Measurements from ENCODE around the gene CNOT8. TPM values are rescaled to one million over a fixed set of nuclear protein-coding genes. Genes with fewer than 3 reads are reported as not detected.

The CNOT8 gene
- polyA plus RNA-seq, 1 donor from 2014 or later: 146 TPM

DNA sequence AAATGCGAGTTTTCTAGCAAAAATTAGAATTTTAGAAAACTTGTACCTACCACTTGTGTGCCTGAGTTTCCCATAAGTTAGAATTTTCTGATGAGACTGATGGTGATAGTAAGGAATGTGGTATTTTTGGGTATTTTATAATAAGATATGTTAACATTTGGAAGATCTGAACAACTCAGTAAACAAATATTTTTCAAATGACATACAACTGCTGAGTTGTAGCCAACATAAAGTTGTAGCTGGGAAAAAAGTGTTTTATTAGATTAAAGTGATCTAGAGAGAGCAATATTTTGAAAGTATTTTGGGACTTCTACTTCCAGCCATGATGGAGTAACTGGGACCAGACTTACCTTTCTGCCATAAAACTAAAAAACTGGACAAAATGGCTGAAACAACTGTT is 41.6 kb downstream of the CNOT8 start:
- TF ChIP-seq RAD21 (conservative IDR thresholded peaks at IDR 0.05) (no peak), TAF1 (IDR thresholded peaks at IDR 0.05; ENCODE audit: low read depth) (no peak), EZH2 (IDR thresholded peaks at IDR 0.05; ENCODE audit: borderline replicate concordance, insufficient read depth, low read length, poor library complexity, severe bottlenecking) (no peak), EP300 (conservative IDR thresholded peaks at IDR 0.05; ENCODE audit: poor library complexity, severe bottlenecking) (no peak), MXI1 (conservative IDR thresholded peaks at IDR 0.05; ENCODE audit: poor library complexity, severe bottlenecking) (no peak), SMC3 (conservative IDR thresholded peaks at IDR 0.05; ENCODE audit: poor library complexity) (no peak), POLR2AphosphoS5 (IDR thresholded peaks at IDR 0.05) (no peak)
- TF ChIP-seq, protein P1, sequence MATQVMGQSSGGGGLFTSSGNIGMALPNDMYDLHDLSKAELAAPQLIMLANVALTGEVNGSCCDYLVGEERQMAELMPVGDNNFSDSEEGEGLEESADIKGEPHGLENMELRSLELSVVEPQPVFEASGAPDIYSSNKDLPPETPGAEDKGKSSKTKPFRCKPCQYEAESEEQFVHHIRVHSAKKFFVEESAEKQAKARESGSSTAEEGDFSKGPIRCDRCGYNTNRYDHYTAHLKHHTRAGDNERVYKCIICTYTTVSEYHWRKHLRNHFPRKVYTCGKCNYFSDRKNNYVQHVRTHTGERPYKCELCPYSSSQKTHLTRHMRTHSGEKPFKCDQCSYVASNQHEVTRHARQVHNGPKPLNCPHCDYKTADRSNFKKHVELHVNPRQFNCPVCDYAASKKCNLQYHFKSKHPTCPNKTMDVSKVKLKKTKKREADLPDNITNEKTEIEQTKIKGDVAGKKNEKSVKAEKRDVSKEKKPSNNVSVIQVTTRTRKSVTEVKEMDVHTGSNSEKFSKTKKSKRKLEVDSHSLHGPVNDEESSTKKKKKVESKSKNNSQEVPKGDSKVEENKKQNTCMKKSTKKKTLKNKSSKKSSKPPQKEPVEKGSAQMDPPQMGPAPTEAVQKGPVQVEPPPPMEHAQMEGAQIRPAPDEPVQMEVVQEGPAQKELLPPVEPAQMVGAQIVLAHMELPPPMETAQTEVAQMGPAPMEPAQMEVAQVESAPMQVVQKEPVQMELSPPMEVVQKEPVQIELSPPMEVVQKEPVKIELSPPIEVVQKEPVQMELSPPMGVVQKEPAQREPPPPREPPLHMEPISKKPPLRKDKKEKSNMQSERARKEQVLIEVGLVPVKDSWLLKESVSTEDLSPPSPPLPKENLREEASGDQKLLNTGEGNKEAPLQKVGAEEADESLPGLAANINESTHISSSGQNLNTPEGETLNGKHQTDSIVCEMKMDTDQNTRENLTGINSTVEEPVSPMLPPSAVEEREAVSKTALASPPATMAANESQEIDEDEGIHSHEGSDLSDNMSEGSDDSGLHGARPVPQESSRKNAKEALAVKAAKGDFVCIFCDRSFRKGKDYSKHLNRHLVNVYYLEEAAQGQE (IDR thresholded peaks at IDR 0.05; ENCODE audit: borderline replicate concordance): no peak
- TF ChIP-seq, protein P2, sequence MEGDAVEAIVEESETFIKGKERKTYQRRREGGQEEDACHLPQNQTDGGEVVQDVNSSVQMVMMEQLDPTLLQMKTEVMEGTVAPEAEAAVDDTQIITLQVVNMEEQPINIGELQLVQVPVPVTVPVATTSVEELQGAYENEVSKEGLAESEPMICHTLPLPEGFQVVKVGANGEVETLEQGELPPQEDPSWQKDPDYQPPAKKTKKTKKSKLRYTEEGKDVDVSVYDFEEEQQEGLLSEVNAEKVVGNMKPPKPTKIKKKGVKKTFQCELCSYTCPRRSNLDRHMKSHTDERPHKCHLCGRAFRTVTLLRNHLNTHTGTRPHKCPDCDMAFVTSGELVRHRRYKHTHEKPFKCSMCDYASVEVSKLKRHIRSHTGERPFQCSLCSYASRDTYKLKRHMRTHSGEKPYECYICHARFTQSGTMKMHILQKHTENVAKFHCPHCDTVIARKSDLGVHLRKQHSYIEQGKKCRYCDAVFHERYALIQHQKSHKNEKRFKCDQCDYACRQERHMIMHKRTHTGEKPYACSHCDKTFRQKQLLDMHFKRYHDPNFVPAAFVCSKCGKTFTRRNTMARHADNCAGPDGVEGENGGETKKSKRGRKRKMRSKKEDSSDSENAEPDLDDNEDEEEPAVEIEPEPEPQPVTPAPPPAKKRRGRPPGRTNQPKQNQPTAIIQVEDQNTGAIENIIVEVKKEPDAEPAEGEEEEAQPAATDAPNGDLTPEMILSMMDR (IDR thresholded peaks at IDR 0.05; ENCODE audit: poor library complexity, severe bottlenecking): no peak
- Histone ChIP-seq H2AFZ (ENCODE audit: low read depth, low read length) (no peak overlapping the region), H4K20me1 (ENCODE audit: insufficient read depth) (no peaks in the 10 kb centered on the region), H3K27me3 (ENCODE audit: insufficient read depth, low read depth, low read length) (no peaks in the 10 kb centered on the region), H3K36me3 (ENCODE audit: insufficient read depth, low read length) (peaks cover 5% of the 10 kb centered on the region), H3F3A (ENCODE audit: insufficient read depth, low read length, poor library complexity, severe bottlenecking) (no peaks in the 10 kb centered on the region), H3K4me2 (ENCODE audit: low read length) (no peak overlapping the region), H3K9ac (ENCODE audit: low read length) (no peak overlapping the region), H3K9me2 (ENCODE audit: insufficient read depth, low read length) (no peaks in the 10 kb centered on the region), H3K27ac (ENCODE audit: low read length) (no peak overlapping the region), H3K79me2 (replicated peaks; ENCODE audit: insufficient read depth, low read length) (no peaks in the 10 kb centered on the region), H3K4me3 (ENCODE audit: low read length) (no peak overlapping the region), H3K9me3 (ENCODE audit: low read length) (no peaks in the 10 kb centered on the region)

DNA sequence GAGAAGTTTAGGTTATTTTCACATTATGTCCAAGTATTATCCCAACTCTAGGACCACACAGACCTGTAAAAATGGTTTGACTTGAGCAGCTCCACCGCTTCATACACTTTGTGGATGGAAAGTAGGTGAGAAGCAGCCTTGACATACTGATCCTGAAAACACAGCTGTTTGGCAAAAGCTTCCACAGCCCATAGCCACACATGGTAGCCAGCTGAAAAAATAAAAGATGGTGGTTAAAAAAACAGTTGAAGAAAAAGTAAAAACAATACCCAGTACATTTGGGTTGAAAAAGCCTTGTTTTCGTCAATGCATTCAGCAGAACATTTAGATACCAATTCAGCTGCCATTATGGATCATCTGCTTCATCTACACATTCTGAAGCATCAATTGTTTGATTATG is 42.8 kb downstream of the CNOT8 start:
- Histone ChIP-seq H3K36me3 (ENCODE audit: insufficient read depth, low read length) (peaks cover 5% of the 10 kb centered on the region), H3F3A (ENCODE audit: insufficient read depth, low read length, poor library complexity, severe bottlenecking) (no peaks in the 10 kb centered on the region), H3K4me3 (ENCODE audit: low read length) (no peak overlapping the region), H3K79me2 (replicated peaks; ENCODE audit: insufficient read depth, low read length) (no peaks in the 10 kb centered on the region), H3K9ac (ENCODE audit: low read length) (no peak overlapping the region), H2AFZ (ENCODE audit: low read depth, low read length) (no peak overlapping the region), H3K4me2 (ENCODE audit: low read length) (no peak overlapping the region), H3K9me2 (ENCODE audit: insufficient read depth, low read length) (no peaks in the 10 kb centered on the region), H3K27me3 (ENCODE audit: insufficient read depth, low read depth, low read length) (no peaks in the 10 kb centered on the region), H4K20me1 (ENCODE audit: insufficient read depth) (no peaks in the 10 kb centered on the region), H3K9me3 (ENCODE audit: low read length) (no peaks in the 10 kb centered on the region), H3K27ac (ENCODE audit: low read length) (no peak overlapping the region)
- TF ChIP-seq TAF1 (IDR thresholded peaks at IDR 0.05; ENCODE audit: low read depth) (no peak), MXI1 (conservative IDR thresholded peaks at IDR 0.05; ENCODE audit: poor library complexity, severe bottlenecking) (no peak), EP300 (conservative IDR thresholded peaks at IDR 0.05; ENCODE audit: poor library complexity, severe bottlenecking) (no peak), RAD21 (conservative IDR thresholded peaks at IDR 0.05) (no peak), EZH2 (IDR thresholded peaks at IDR 0.05; ENCODE audit: borderline replicate concordance, insufficient read depth, low read length, poor library complexity, severe bottlenecking) (no peak), POLR2AphosphoS5 (IDR thresholded peaks at IDR 0.05) (no peak), SMC3 (conservative IDR thresholded peaks at IDR 0.05; ENCODE audit: poor library complexity) (no peak)
- TF ChIP-seq, protein P2 (IDR thresholded peaks at IDR 0.05; ENCODE audit: poor library complexity, severe bottlenecking): no peak
- TF ChIP-seq, protein P1 (IDR thresholded peaks at IDR 0.05; ENCODE audit: borderline replicate concordance): no peak
